ENCODE data around the gene LIFR.
"Not testable (repeated sequence)": the region's sequence is repeated elsewhere in the genome, so short reads cannot be mapped to it uniquely, and the experiment has no call there.

LIFR gene

GRCh38 chr5:38548064-38548759 is 8.2 kb downstream of the LIFR start:
- no peak for DNase-seq

GRCh38 chr5:38547257-38547656 is 9.2 kb downstream of the LIFR start:
- DNase-seq = no peak

GRCh38 chr5:38546691-38547146 is 9.7 kb downstream of the LIFR start:
- no peak for DNase-seq

DNA sequence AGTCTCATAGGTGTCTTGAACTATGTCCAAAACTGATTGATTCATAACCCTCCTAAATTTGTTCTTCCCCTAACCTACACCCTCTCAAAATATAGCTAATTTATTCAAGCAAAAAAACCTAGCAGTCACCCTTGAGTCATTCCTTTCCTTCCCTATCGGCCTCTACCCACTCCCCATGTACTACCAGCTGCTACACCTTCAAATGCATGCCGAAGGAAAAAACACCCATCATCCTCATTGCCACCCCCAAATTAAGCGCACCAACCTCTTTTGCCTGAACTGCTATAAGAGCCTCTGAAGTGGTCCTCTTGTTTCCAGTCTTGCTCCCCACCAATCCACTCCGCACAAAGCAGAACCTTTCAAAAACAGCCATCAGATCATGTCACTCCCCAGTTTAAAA is 12.6 kb downstream of the LIFR start:
- no peak for DNase-seq

DNA sequence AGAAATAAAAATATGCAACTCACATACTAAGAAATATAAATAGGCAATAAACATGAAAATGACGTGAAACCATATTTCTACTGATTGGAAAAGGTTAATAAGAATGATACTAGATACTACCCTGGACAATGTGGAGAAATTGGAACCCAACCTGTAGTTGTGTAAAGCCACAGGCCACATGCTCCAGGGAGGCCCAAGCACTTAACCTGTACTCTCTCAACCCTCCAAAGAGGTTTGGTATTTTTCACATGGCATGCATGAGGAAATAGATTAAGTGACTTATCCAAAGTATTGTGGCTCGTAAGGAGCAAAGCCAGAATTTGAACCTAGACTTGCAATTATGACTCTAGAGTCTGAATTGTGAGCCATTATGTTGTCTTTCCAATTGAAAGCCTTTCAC is 13.4 kb downstream of the LIFR start:
- DNase-seq = no peak

DNA sequence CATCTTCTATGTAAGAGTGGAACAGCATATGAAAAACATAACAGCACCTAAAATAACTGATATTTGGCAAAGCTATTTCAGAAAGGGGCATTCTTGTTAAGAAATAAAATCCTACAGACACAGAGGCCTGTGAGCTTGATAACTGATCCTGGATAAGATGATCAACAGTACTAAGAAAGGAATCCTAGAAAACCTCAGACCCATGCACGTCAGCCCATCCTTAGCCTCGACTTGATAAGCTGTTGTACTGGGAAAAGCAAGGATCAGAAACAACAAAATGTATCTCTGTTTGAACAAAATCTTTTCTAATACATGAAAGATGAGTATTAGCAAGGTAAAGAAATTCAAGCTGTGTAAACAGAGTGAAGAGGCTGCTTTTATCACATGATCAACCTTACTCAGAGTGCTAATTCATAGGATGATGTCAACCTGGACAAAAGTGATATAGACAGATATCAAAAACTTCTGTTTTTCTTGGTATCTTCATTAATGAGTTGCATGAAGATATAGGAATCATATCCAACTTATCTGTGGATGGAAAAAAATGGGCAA is 15.2 kb downstream of the LIFR start:
- peak; percentile 88 for DNase-seq

GRCh38 chr5:38540314-38540713 is 16.1 kb downstream of the LIFR start:
- peak; percentile 71 for DNase-seq

GRCh38 chr5:38538161-38538560 is 18.3 kb downstream of the LIFR start:
- no peak for DNase-seq

DNA sequence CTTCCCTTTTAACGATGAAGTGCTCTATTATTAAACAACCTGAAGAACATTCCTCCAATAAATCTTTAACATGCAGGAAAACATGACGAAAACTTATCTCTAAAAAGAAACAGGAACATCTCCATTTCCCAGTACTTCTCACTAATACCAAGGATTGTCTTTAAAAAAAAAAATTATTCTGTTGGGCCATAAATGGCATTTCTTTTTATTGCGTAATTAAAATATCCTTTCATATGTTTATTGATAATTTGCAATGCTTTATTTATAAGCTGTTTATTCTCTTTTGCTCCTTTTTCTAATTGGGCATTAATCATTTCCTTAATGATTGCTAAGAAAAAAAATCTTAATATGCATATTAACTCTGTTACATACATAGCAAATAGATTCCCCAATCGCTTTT is 18.9 kb downstream of the LIFR start:
- DNase-seq = no peak

DNA sequence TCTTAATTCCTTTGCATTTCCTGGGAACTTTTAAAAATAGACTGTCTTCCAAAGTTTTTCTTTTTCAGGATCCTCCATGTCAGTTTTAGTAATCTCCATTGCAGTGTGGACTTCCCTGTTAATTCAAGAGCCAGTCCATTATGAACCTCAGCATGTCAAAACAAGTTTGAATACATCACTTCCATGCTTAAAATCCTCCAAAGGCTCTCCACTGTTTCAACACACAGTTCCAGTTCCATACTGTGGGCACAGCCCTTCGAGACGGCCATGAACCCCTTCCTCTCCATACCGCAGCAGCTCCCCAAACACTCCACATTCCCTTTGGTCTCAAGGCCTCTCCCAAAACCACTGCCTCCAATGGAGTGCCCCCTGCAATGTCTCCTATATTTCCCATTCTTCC is 19.5 kb downstream of the LIFR start:
- no peak for DNase-seq

GRCh38 chr5:38535845-38536244 is 20.6 kb downstream of the LIFR start:
- DNase-seq = no peak

DNA sequence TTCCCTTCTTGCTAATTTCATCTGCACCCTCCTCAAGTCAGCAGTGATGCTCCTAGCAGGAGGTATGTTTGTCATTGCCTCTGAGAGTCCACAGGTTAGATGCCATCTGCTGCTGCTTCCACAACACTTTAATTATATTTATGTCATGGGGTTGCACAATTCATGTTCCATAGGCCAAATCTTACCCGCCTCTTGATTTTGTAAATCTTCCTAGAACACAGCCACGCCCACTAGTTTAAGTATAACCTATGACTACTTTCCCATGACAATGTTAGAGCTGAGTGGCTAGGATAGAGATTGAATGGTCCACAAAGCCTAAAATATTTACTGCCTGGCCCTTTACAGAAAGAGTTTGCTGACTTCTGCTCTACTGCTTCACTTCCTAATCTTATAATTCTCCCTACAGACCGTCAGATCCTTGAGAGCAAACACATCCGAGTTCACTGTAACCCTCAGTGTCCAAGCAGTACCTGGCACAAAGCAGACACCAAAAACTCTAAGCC is 21.1 kb downstream of the LIFR start:
- no peak for DNase-seq

DNA sequence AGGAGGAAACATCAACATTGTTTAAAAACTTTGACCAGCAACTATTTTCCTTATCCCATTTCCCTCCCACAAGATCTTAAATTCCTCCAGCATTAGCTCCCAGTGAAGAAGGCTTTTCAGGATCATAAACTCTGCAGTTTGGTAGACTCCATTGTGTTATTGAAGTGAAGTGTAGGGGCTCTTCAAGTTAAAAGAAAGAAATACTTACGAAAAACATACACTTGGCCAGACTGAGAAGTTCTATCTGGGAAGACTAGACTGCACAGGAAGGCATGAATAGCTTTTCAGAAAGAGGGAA is 22.3 kb downstream of the LIFR start:
- DNase-seq = no peak

- DNase-seq = no peak
Measured at GRCh38 chr5:38533286-38534155, 22.9 kb downstream of the LIFR start.

- DNase-seq = no peak
Measured at GRCh38 chr5:38532165-38532669, 24.2 kb downstream of the LIFR start.

GRCh38 chr5:38531518-38531917 is 24.9 kb downstream of the LIFR start:
- no peak for DNase-seq

GRCh38 chr5:38529955-38530646 is 26.3 kb downstream of the LIFR start:
- DNase-seq = no peak

GRCh38 chr5:38528162-38528703 is 28.2 kb downstream of the LIFR start:
- DNase-seq = no peak

GRCh38 chr5:38527475-38527874 is 29.0 kb downstream of the LIFR start:
- no peak for DNase-seq

GRCh38 chr5:38524022-38524421 is 32.4 kb downstream of the LIFR start:
- no peak for DNase-seq

- no peak for DNase-seq
Measured at GRCh38 chr5:38519476-38519875, 37.0 kb downstream of the LIFR start.

DNA sequence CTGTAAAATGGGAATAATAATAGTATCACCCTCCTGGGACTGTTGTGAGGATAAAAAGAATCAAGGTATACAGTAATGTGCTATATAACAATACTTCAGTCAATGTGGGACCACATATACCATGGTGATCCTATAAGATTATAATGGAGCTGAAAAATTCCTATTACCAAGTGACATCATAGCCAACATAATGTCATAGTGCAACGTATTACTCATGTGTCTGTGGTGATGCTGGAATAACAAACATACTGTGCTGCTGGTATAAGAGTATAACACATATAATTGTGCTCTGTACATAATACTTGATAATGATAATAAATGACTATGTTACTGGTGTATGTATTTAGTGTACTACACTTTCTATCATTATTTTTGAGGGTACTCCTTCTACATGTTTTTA is 38.1 kb downstream of the LIFR start:
- no peak for DNase-seq

GRCh38 chr5:38516649-38517048 is 39.8 kb downstream of the LIFR start:
- DNase-seq = not testable (repeated sequence)

All from DMS153 (cell line).